Activated CD4-positive, alpha-beta T cell treated with anti-CD3 and anti-CD28 coated beads, Interleukin-2, amount 50 U/mL, for 24 hours (primary cell): Measurements from ENCODE around the gene ALPL.

Source experiments
- DNase-seq, 2 donors: peaks; one replicate each; pipeline ENCODE4 v3.0.0-alpha.2; 2020; ENCODE audit warnings: low read depth in 1 of 2, low spot score in 1 of 2

Gene ALPL

DNA sequence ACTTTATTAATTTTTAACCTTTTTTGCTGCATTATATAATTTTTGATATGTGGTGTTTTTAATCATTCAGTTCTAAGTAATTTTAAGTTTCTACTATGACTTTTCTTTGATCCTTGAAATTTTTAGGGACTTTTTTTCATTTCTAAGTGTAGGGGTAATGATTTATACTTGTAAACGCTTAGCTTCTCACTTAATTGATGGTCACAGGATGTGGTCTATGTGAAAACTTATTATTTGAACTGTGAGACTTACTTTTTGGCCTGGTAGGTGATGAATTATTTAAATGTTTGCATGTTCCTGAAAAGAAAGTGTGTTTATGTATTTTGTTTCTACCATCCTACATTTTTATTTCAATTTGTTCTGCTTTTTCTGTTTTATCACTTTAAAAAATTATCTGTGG, 17.2 kb downstream of the ALPL start:
- no peak for DNase-seq

GRCh38 chr1:21530368-21531016, 21.3 kb downstream of the ALPL start:
- DNase-seq = no peak

DNA sequence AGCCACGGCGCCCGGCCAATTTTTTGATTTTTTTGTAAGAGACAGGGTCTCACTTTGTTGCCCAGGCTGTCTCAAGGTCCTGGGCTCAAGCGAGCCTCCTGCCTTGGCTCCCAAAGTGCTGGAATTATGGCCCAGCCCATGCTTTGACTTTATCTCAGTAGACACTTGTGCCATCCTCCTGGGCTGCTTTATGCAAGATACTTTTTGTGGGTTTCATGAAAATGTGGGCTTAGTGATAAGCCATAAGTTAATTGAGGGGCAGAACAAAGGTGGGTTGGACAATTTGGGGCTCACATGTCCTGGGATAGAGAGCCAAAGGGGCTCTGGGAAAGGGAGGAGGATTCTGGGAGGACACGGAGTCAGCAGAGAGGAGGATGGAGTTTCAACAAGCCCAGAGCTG, 22.0 kb downstream of the ALPL start:
- DNase-seq = no peak

- DNase-seq = no peak
Observed at GRCh38 chr1:21532496-21532895, 23.3 kb downstream of the ALPL start.

DNA sequence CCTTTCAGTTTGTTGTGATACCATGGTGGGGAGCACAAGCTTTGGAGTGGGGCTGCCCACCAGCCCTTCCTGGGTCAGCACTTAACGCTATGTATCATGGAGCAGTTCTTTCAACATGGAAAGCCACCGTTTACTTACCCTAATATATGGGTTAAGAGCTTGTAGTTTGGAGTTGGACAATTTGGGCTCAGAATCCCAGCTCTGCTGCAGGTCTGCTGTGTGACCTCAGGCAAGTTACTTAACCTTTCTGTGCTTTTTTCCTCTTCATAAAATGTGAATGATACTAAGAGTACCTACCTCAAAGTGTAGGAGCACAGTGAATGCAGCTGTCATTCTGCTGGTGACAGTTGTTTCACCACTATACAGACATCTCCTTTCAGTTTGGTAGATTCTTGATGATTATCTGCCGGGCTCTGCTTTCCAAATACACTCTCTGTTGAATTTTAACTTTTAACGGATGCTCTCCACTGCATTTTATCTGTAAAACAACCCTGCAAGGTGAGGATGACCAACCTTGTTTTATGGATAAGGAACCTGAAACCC, 23.8 kb downstream of the ALPL start:
- DNase-seq = no peak

DNA sequence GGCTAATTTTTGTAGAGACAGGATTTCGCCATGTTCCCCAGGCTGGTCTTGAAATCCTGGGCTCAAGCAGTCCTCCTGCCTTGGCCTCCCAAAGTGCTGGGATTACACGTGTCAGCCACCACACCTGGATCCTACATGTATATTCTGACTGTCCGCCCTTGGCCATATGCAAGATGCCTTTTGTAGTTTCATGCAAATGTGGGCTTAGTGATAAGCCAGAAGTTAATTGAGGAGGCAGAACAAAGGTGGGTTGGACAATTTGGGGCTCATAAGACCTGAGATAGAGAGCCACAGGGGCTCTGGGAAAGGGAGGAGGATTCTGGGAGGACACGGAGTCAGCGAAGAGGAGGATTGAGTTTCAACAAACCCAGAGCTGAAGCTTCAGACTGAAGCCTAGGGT, 24.9 kb downstream of the ALPL start:
- DNase-seq = no peak

GRCh38 chr1:21534674-21535378, 25.6 kb downstream of the ALPL start:
- no peak for DNase-seq

DNA sequence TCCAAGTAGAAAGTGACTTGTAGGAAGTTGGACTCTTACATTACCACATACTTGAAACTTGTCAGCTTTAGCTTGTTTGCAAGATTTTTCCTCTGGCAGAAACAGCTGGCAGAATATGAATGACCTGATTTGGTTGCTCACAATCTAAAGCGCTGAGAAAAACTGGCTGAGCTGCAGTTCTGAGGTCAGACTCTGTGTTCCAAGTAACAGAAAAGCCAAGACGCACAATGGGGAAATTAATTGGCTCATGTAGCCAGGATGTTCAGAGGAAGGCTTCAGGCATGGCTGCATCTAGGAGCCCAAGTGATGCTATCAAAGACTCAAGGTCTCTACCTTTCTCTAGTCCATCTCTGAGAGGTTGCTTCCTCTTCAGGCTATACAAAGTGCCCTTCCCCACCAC, 27.0 kb downstream of the ALPL start:
- no peak for DNase-seq

DNA sequence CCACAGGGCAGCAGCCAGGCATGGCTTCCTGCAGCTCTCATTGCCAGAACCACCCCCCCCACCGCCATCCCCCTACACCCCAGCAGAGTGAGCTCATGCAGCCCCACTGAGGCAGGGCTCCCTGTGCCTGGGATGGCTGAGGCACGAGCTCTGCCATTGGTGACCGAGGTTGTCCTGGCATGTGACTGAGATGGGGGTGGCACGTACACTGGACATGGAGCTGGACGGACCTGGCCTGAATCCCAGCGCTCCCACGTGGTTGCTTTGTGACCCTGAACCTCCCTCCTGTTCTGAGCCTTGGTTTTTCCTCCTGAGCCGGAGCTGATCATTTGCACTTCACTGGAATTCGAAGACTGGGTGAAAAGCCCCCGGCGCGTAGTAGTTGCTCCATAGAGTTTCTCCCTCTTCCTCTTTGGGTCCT, 28.3 kb downstream of the ALPL start:
- DNase-seq = no peak

DNA sequence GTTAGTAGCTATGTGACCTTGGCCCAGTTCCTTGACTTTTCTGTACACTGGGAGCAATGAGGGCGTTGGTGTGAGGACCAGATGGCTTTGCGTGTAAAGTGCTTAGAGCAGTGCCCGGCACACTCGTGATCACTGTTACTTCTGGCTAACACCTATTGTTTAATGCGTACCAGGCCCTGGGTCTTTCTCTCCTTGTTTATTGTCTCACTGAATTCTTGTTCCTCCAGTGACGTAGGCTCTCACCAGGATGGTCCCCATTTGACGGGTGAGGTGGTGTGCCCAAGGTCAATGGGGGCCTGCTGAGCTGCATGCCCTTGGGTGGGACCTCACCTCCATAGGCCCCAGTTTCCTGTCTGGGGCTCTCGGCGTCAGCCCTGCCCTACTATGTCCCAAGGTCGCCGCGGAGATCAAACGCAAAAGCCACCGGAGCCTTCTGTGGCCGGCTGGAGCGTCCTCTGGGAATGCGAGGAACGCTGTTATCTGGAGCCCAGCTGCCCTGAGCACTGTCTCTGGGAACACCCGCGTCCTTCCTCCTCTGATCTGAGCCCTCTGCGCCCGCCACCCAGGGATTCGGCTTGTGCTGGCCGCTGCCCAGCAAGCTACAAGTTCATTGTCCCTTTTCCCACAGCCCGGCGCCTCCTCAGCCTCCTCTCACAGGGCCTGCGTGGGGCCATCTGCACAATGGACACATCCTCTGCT, 28.9 kb downstream of the ALPL start:
- DNase-seq = no peak

DNA sequence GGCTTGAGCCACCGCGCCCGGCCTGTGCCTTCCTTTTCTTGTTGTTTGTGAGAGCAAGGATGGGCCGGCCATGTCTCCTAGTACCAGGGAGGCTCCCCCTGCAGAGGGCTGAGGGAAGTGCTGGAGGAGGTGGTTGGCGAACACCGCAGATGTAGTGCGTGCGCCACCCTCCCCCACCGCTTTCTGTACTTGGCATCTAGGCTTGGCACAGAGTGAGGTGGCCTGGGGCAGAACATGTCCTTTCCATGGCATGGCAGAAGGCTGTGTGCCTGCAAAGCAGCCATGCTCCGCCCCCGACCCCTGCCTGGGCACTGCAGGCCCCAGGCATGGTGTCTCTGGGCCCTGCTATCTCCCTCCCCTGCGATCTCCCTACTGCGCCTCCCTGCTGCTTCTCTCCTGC, 30.7 kb downstream of the ALPL start:
- DNase-seq = no peak

GRCh38 chr1:21541329-21541728, 32.1 kb downstream of the ALPL start:
- no peak for DNase-seq

- DNase-seq = no peak
Observed at GRCh38 chr1:21541835-21542234, 32.6 kb downstream of the ALPL start.

DNA sequence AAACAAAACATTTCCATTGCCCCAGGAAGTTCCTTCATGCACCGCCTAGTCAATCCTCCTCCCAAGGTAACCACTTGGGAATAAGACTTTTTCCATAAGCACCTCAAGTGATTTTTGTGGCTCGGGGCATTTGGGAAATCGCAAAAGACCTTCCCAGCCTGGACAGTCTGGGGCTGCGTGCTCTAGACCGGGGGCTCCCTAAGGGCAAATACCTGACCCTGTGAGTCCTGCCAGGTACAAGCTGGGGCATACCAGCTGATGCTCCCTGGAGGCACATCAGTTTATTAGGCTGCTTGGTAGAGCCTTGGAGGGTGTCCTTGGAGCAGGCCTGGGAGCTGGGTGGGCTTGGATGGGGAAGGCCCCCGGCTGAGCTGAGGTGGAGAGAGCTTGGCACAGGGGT, 34.4 kb downstream of the ALPL start:
- DNase-seq = no peak

- DNase-seq = no peak
Observed at GRCh38 chr1:21544095-21544494, 34.9 kb downstream of the ALPL start.

DNA sequence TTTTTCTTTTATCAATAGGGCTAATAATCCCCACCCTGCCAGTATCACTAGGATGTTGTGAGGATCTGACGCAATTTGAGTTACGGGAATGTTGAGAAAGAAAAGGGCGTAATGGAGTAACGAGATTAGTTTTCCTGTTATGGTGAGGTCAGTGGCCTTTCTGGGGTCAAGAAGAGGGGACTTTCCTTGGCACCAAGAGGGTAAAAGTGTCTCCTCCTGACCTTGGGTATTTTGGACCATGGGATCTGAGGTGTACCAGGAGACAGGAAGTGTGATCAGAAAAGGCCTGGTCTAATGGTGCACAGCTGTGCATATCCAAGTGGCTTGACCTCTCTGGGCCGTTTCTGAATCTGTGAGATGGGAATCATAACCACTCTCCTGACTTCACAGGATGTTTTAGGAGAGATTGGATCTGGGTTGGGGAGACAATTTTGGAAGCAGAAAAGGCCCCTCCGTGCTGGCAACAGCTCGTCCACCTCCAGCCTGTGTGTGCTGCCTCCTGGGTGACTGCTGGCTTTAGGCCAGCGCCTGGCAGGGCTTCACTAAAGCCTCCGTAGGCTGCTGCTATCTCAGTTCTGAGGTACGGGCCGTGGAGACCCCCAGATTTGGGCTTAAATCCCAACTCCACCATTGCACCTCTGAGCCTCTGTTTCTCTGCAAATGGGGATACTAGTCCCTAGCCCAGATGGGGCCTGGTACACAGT, 37.1 kb downstream of the ALPL start:
- DNase-seq = no peak

DNA sequence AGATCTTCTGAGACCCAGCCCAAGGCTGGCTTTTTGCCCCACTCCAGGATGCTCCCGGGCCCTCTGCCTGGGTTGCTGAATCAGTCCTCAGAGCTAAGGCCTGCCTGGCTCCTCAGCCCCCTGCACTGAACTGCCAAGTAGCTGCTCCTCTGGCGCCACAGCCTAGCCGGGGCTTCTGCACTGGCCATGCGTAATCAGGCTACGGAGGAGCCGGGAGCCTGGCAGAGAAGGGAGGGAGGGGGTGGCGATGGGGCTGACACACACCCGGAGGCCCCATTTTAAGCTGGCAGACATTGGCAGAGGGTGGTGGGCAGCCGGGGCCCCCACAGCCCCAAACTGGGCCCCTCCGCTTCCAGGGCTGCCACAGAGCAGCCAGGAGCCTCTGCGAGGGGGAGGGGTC, 38.7 kb downstream of the ALPL start:
- no peak for DNase-seq

DNA sequence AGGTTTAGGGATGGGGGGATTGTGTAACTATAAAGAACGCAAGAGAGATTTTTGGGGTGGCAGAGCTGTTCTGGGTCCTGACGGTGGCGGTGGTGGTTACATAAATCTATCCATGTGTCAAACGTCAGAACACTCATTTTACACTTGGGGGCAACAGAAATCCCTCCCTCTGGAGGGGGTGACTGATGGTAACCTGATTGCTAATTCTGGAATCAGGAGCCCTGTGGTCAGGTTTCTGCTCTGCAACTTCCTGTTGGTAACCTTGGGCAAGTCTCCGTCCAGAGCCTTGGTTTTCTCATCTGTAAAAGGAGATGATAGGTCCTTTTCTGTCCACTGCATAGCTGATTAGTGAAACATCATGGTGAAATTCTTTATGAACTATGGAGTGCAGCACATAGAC, 40.9 kb downstream of the ALPL start:
- no peak for DNase-seq

DNA sequence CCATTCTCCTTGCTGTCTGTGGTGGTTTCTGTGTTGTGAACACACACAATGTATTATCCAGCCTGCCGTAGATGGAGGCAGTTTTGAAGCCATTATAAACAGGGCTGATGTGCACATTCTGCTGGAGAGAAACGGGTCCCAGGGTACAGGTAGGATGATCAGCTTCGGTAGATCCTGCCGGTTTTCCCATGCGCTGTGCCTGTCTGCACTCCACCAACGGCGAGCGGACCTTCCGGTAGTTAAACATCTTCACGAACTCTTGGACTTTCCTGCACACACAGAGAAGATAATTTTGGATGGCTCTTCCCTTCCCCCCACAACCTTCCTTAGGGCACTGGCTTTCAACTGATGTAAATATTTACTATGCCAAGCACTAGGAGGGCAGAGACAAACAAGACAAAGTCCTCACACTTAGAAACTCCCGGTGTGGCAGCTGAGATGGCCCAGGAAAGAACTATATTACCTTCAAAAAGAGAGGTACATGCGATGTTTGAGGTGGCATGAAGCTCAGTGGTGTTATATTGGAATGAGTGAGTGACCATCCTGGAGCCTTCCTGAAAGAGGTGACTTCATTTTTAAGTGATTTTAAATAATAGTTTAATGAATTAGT, 41.7 kb downstream of the ALPL start:
- DNase-seq = no peak

- DNase-seq = no peak
Observed at GRCh38 chr1:21552715-21553114, 43.5 kb downstream of the ALPL start.
